GM19397 (cell line): ENCODE measurements around the gene ECPAS.
A peak's percentile ranks its signal among the peaks of the same experiment; 100 is the strongest.
"Not testable (repeated sequence)": the region's sequence is repeated elsewhere in the genome, so short reads cannot be mapped to it uniquely, and the experiment has no call there.

Source experiments
- ATAC-seq: cut with Tn5 transposase; IDR thresholded peaks from one replicate; pipeline ENCODE4 v1.9.1; 2021; ENCODE audit warnings: mild to moderate bottlenecking, moderate library complexity; ENCODE audit not compliant: unreplicated experiment

ECPAS gene

GRCh38 chr9:111483858-111484571 is at the start of gene ECPAS:
TSS of gene ECPAS (minus strand) at chr9:111484383. CDS start at chr9:111472918, 11,465 bp downstream.
- ATAC-seq: peak; percentile 62

GRCh38 chr9:111533099-111533790 is 49.1 kb upstream of the ECPAS start:
- no peak for ATAC-seq

GRCh38 chr9:111531716-111532115 is 47.5 kb upstream of the ECPAS start:
- no peak for ATAC-seq

GRCh38 chr9:111529787-111530186 is 45.6 kb upstream of the ECPAS start:
- no peak for ATAC-seq

- no peak for ATAC-seq
Measured at GRCh38 chr9:111527347-111527746, 43.2 kb upstream of the ECPAS start.

- ATAC-seq: no peak
Measured at GRCh38 chr9:111525056-111525977, 41.1 kb upstream of the ECPAS start, which contains the start of gene ZNF483. TSS of gene ZNF483 (plus strand) at chr9:111525179. CDS start at chr9:111527396, 2,217 bp downstream.

- ATAC-seq: no peak
Measured at GRCh38 chr9:111524731-111525055, 40.5 kb upstream of the ECPAS start.

- no peak for ATAC-seq
Measured at GRCh38 chr9:111516061-111516465, 31.9 kb upstream of the ECPAS start.

GRCh38 chr9:111514967-111515366 is 30.8 kb upstream of the ECPAS start:
- no peak for ATAC-seq

GRCh38 chr9:111511581-111511980 is 27.4 kb upstream of the ECPAS start:
- not testable (repeated sequence) for ATAC-seq

GRCh38 chr9:111502506-111502905 is 18.3 kb upstream of the ECPAS start:
- ATAC-seq: no peak

- no peak for ATAC-seq
Measured at GRCh38 chr9:111501648-111502047, 17.5 kb upstream of the ECPAS start.

- ATAC-seq: no peak
Measured at GRCh38 chr9:111501005-111501562, 16.9 kb upstream of the ECPAS start.

GRCh38 chr9:111497196-111497595 is 13.0 kb upstream of the ECPAS start:
- not testable (repeated sequence) for ATAC-seq

GRCh38 chr9:111484572-111484894 is 350 bp upstream of the ECPAS start:
- ATAC-seq: no peak

- ATAC-seq: peak; percentile 41
Measured at GRCh38 chr9:111483439-111483857, 735 bp downstream of the ECPAS start.

- ATAC-seq: peak; percentile 62
Measured at GRCh38 chr9:111482694-111483438, 1.3 kb downstream of the ECPAS start.

- ATAC-seq: no peak
Measured at GRCh38 chr9:111481885-111482636, 2.1 kb downstream of the ECPAS start.

GRCh38 chr9:111477677-111478076 is 6.5 kb downstream of the ECPAS start:
- ATAC-seq: no peak

GRCh38 chr9:111475195-111475594 is 9.0 kb downstream of the ECPAS start:
- ATAC-seq: no peak
